Measurements from ENCODE around the gene MICAL2. TPM values are rescaled to one million over a fixed set of nuclear protein-coding genes. Genes with fewer than 3 reads are reported as not detected.

MICAL2 gene
- total and polyA plus RNA-seq, 2 of the 13 experiments (the other 11 are each of a cell fraction or from before 2014, with no cell fraction given): 0.78 to 1.1 TPM

GRCh38 chr11:12192794-12193514, 82.6 kb downstream of the MICAL2 start (continued):
- TF ChIP-seq THAP11 (CRISPR knock-in tag; IDR thresholded peaks at IDR 0.05) (no peak), KAT7 (CRISPR knock-in tag; IDR thresholded peaks at IDR 0.05; ENCODE audit: borderline replicate concordance) (no peak), ZNF484 (CRISPR knock-in tag; IDR thresholded peaks at IDR 0.05; ENCODE audit: borderline replicate concordance, low read depth) (no peak), ZNF552 (CRISPR knock-in tag; IDR thresholded peaks at IDR 0.05; ENCODE audit: borderline replicate concordance) (no peak), RFX5 (IDR thresholded peaks at IDR 0.05; ENCODE audit: low read depth, low read length) (no peak), ZFP36 (IDR thresholded peaks at IDR 0.05; ENCODE audit: borderline replicate concordance, low read depth, low read length, partially characterized antibody) (no peak)

- Histone ChIP-seq H3K79me2 (ENCODE audit: insufficient read depth, low read length) (no peaks in the 10 kb centered on the region), H3K9ac (ENCODE audit: insufficient read depth, low read depth, low read length) (no peak overlapping the region), H4K20me1 (ENCODE audit: insufficient read depth, low read length) (no peaks in the 10 kb centered on the region), H3K27me3 (ENCODE audit: control insufficient read depth in 1 of 2, insufficient read depth in 2 of 2, low read length in 2 of 2) (no peaks in the 10 kb centered on the region), H3K4me2 (ENCODE audit: low read depth, low read length) (no peak overlapping the region), H3K27ac (ENCODE audit: extremely low read length, insufficient read depth, low read length) (no peak overlapping the region), H3K9me3 (ENCODE audit: low read length) (no peaks in the 10 kb centered on the region), H3K4me3 (replicated peaks in 1 of 3; ENCODE audit: insufficient read depth in 1 of 3, low read depth in 2 of 3, low read length in 3 of 3) (no peak overlapping the region), H3K4me1 (ENCODE audit: insufficient read depth, low read length) (no peaks in the 10 kb centered on the region), H2AFZ (ENCODE audit: low read length) (no peak overlapping the region), H3K36me3 (replicated peaks in 1 of 2; ENCODE audit: control insufficient read depth in 1 of 2, insufficient read depth in 2 of 2, low read length in 2 of 2) (no peaks in the 10 kb centered on the region)
- TF ChIP-seq CEBPB (IDR thresholded peaks at IDR 0.05; ENCODE audit: borderline replicate concordance, low read depth, low read length) (peak; percentile 38; the same call in 1 of the 2 replicates), ZNF781 (CRISPR knock-in tag; IDR thresholded peaks at IDR 0.05; ENCODE audit: borderline replicate concordance, not compliant biosample characterization) (no peak)
- intact Hi-C loops (cut with micrococcal nuclease; ENCODE audit: unreplicated experiment) (no loop called here), in situ Hi-C loops (cut with HindIII; ENCODE audit: extremely low pct_ligation_motif_present, low pct_unique_long_range_greater_than_20kb) (no loop called here)
- ATAC-seq (no peak), DNase-seq (ENCODE audit: low spot score) (no peak), FAIRE-seq (no peak)
- ChIA-PET CTCF (ENCODE audit: low intra/inter-chr PET ratio, low total read pairs) (no interaction called here), POLR2A (no interaction called here)
- BruUV-seq (replicated peaks): no TSS peak
- 65% methylated on average over 3 of the region's 3 CpGs for WGBS (ENCODE audit: low lambda C conversion rate)
Measured at GRCh38 chr11:12193515-12194336, 83.3 kb downstream of the MICAL2 start.
